Measurements from ENCODE around the gene HSD17B3.
"Not testable (repeated sequence)": the region's sequence is repeated elsewhere in the genome, so short reads cannot be mapped to it uniquely, and the experiment has no call there.

- TF ChIP-seq TARDBP (IDR thresholded peaks at IDR 0.05); SP1 (IDR thresholded peaks at IDR 0.05); FOXM1 (IDR thresholded peaks at IDR 0.05; ENCODE audit: borderline replicate concordance): not testable (repeated sequence)
Observed at GRCh38 chr9:96322210-96322609, 20.2 kb upstream of the HSD17B3 start.
